HG02943 (cell line): Measurements from ENCODE around the gene FOXL1.

Experiments used
- ATAC-seq: cut with Tn5 transposase; IDR thresholded peaks from one replicate; pipeline ENCODE4 v1.9.1; 2021; ENCODE audit warnings: mild to moderate bottlenecking, low read depth, moderate library complexity; ENCODE audit not compliant: unreplicated experiment

The FOXL1 gene

GRCh38 chr16:86625821-86626220, 47.5 kb downstream of the FOXL1 start:
- ATAC-seq = no peak

GRCh38 chr16:86626284-86626683, 47.9 kb downstream of the FOXL1 start:
- no peak for ATAC-seq

GRCh38 chr16:86626966-86627365, 48.6 kb downstream of the FOXL1 start:
- ATAC-seq = no peak

- no peak for ATAC-seq
Measured at GRCh38 chr16:86628614-86629013, 50.3 kb downstream of the FOXL1 start.

GRCh38 chr16:86630471-86630870, 52.1 kb downstream of the FOXL1 start:
- no peak for ATAC-seq

- ATAC-seq = no peak
Measured at GRCh38 chr16:86631444-86631843, 53.1 kb downstream of the FOXL1 start.
